ENCODE results near the gene SCTR.

The SCTR gene

GRCh38 chr2:119402645-119403560, 121.4 kb downstream of the SCTR start:
- no peak for DNase-seq

DNA sequence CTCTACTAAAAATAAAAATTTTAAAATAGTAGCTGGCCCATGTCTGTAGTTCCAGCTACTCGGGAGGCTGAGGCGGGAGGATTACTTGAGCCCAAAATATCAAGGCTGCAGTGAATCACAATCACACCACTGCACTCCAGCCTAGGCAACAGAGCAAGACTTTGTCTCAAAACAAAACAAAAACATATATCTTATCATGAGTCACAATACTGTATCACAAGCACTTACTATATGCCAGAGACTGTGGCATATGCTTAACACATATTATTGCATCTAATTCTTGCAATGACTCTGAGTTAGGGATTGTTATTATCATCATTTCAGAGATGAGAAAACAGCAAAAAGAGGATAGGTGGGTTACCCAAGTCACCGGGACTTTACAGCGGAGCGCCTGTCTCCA, 122.2 kb downstream of the SCTR start:
- no peak for DNase-seq

GRCh38 chr2:119397196-119397595, 127.1 kb downstream of the SCTR start:
- DNase-seq = no peak

DNA sequence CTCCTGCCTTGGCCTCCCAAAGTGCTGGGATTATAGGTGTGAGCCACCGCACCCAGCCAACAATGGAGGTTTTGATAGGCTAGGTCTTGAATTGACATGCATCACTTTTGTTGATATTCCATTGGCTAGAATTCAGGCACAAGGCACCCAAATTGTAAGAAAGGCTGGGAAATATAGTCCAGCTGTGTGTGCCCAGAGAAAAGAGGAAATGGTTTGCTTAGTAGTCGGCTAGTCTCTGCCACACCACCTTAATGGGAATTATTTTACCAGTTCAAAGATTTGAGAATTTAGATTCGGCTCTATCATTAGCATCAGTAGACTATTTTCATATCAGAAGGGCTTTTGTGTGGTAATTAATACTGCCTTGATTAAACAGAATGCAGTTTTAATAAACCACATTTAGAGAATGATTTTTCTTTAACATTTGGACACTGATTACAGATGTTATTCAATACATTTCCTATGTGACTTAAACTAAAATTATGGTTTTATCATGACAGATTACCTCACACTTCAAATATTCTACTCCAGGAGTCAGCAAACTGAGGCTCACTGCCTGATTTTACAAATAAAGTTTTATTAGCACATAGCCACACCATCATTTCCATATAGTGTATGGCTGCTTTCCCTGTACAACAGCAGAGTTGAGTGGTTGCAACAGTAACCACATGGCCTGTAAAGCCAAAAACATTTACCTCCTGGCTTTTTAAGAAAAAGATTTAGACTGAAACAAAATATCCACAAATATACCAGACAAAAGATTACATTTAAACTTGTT, 130.1 kb downstream of the SCTR start:
- no peak for DNase-seq
